PFSK-1 (cell line): ENCODE results near the gene ARL8B.

Experiments used
- FOXP2 ChIP-seq: optimal IDR thresholded peaks from 2 replicates; pipeline ENCODE3; 2011; ENCODE audit warnings: borderline replicate concordance, control low read depth, inconsistent platforms; ENCODE audit not compliant: insufficient read depth; ENCODE audit errors: extremely low read length, extremely low read depth
- POLR2AphosphoS5 ChIP-seq: IDR thresholded peaks from 2 replicates; pipeline ENCODE4 v1.6.1; 2012; ENCODE audit warnings: low read depth, mild to moderate bottlenecking, control low read depth, low read length, moderate library complexity
- SIN3A ChIP-seq: IDR thresholded peaks from 2 replicates; pipeline ENCODE4 v1.6.1; 2012; ENCODE audit warnings: mild to moderate bottlenecking, low read length, moderate library complexity, borderline replicate concordance; ENCODE audit not compliant: insufficient read depth
- TAF1 ChIP-seq: IDR thresholded peaks from 2 replicates; pipeline ENCODE4 v1.6.1; 2012; ENCODE audit warnings: low read length, control low read depth, borderline replicate concordance; ENCODE audit not compliant: insufficient read depth
- TF ChIP-seq, protein P1 (sequence below), 2 experiments: IDR thresholded peaks; 2 replicates each; pipeline versions ENCODE4 v1.6.1 to v1.8.0; 2011 to 2012; ENCODE audit warnings: low read depth in 2 of 2, low read length in 2 of 2, control low read depth in 1 of 2, inconsistent platforms in 1 of 2, mild to moderate bottlenecking in 1 of 2, moderate library complexity in 1 of 2; ENCODE audit not compliant: insufficient read depth in 1 of 2

Gene ARL8B

DNA sequence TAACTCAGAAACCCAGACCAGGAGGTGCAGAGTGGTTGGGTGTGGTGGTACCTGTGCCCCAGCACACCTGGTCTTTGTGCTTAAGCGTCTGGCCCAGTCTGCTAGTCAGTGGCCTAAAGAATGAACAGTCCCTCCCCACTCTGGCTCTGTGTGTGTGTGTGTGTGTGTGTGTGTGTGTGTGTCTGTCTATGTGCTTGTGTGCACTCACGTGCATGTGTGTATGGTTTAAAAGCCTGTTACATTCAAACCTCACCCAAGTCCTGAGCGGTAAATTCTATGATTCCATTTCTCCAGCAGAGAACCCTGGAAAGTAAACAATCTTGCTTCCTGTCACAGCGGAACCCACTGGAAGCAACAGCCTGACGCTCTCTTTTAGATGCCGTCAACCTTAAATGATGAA, 99.6 kb downstream of the ARL8B start:
- TF ChIP-seq, protein P1, sequence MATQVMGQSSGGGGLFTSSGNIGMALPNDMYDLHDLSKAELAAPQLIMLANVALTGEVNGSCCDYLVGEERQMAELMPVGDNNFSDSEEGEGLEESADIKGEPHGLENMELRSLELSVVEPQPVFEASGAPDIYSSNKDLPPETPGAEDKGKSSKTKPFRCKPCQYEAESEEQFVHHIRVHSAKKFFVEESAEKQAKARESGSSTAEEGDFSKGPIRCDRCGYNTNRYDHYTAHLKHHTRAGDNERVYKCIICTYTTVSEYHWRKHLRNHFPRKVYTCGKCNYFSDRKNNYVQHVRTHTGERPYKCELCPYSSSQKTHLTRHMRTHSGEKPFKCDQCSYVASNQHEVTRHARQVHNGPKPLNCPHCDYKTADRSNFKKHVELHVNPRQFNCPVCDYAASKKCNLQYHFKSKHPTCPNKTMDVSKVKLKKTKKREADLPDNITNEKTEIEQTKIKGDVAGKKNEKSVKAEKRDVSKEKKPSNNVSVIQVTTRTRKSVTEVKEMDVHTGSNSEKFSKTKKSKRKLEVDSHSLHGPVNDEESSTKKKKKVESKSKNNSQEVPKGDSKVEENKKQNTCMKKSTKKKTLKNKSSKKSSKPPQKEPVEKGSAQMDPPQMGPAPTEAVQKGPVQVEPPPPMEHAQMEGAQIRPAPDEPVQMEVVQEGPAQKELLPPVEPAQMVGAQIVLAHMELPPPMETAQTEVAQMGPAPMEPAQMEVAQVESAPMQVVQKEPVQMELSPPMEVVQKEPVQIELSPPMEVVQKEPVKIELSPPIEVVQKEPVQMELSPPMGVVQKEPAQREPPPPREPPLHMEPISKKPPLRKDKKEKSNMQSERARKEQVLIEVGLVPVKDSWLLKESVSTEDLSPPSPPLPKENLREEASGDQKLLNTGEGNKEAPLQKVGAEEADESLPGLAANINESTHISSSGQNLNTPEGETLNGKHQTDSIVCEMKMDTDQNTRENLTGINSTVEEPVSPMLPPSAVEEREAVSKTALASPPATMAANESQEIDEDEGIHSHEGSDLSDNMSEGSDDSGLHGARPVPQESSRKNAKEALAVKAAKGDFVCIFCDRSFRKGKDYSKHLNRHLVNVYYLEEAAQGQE (IDR thresholded peaks at IDR 0.05; ENCODE audit: insufficient read depth in 1 of 2, low read depth in 2 of 2, low read length in 2 of 2): no peak
- TF ChIP-seq SIN3A: no peak
- no peak for TF ChIP-seq TAF1
- no peak for TF ChIP-seq POLR2AphosphoS5
- no peak for TF ChIP-seq FOXP2

DNA sequence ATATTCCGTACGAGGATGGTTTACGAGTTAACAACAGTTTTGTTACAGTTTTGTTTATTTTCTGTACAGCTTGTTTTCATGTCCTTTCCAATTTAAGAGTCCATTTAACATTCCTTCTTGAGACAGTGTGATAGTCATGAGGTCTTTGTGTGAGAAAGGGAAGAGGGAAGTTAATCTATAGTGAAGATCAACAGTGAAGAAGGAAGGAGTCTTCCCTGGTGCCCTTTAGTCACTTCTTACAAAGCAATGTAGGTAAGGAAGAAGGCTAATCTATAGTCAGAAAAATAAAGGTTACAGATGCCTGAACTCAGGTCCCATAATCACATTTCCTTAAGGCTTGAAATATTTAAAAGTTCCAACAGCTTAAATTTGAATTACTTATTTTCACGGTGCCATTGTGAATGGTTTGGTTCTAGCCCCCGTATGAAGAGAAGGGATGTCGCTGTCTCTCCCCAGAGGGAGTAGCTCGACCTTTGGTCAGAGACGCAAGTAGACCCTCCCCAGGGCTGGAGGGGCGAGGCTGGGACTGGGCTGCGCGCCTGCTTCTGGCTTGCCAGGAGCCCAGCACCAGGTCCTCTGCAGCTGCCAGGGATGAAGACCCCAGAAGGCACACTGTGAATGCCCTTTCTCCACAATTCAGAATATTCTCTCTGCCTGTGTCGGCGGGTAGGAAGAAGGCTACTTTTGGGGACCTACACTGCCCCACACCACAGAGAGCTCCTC, 100.4 kb downstream of the ARL8B start:
- TF ChIP-seq SIN3A (no peak), FOXP2 (no peak), POLR2AphosphoS5 (no peak), TAF1 (no peak)
- TF ChIP-seq, protein P1 (IDR thresholded peaks at IDR 0.05; ENCODE audit: insufficient read depth in 1 of 2, low read depth in 2 of 2, low read length in 2 of 2): no peak

DNA sequence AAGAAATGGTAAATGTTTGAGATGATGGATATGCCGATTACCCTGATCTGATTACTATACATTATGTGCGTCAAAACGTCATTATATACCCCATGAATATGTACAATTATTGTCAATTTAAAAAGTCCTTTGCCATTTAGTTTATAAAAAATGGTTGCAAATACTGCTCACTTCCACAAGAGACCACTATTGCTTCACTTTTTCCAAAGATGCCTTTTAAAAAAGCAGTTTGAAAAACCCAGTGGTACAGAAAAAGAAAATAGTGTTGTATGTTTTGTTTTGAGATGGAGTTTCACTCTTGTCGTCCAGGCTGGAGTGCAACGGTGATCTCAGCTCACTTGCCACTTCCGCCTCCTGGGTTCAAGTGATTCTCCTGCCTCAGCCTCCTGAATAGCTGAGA, 104.7 kb downstream of the ARL8B start:
- TF ChIP-seq FOXP2 (no peak), SIN3A (no peak), TAF1 (no peak), POLR2AphosphoS5 (no peak)
- TF ChIP-seq, protein P1 (IDR thresholded peaks at IDR 0.05; ENCODE audit: insufficient read depth in 1 of 2, low read depth in 2 of 2, low read length in 2 of 2): no peak

DNA sequence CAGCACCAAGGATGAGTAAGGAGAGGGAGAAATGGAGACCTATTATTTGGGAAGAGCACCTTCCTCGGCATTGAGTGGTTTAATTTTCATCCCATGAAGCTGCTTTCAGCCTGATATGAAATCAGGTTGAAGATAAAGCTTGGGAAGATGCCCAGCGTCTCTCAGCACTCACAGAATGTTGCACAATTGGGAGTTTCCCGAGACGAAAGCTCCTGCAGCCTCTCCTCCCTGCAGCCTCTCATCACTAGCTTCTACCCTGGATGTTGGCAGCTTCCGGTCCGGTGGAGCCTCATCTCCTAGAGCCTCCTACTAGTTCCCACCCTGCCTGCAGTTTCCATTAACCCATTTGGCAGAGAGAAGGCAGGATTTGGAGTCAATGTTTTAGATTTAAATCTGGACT, 105.7 kb downstream of the ARL8B start:
- TF ChIP-seq POLR2AphosphoS5: no peak
- TF ChIP-seq SIN3A: no peak
- TF ChIP-seq TAF1: no peak
- TF ChIP-seq, protein P1 (IDR thresholded peaks at IDR 0.05; ENCODE audit: insufficient read depth in 1 of 2, low read depth in 2 of 2, low read length in 2 of 2): no peak
- TF ChIP-seq FOXP2: no peak
